GM21526 (cell line): Measurements from ENCODE around the gene GALNT9.

ENCODE experiments used
- ATAC-seq: cut with Tn5 transposase; IDR thresholded peaks from one replicate; pipeline ENCODE4 v1.9.1; 2021; ENCODE audit warnings: moderate library complexity; ENCODE audit not compliant: unreplicated experiment, low FRiP score

Gene GALNT9

GRCh38 chr12:132176920-132177551, 152.4 kb downstream of the GALNT9 start:
- ATAC-seq = no peak

- no peak for ATAC-seq
Observed at GRCh38 chr12:132176385-132176919, 152.9 kb downstream of the GALNT9 start.

GRCh38 chr12:132175496-132176384, 153.6 kb downstream of the GALNT9 start:
- no peak for ATAC-seq

GRCh38 chr12:132174839-132175490, 154.4 kb downstream of the GALNT9 start:
- ATAC-seq = no peak

GRCh38 chr12:132174015-132174838, 155.2 kb downstream of the GALNT9 start:
- ATAC-seq = no peak

- ATAC-seq = no peak
Observed at GRCh38 chr12:132173135-132174014, 156.0 kb downstream of the GALNT9 start.

GRCh38 chr12:132172619-132173018, 156.8 kb downstream of the GALNT9 start:
- no peak for ATAC-seq

GRCh38 chr12:132171968-132172521, 157.3 kb downstream of the GALNT9 start:
- ATAC-seq = no peak

GRCh38 chr12:132171293-132171967, 158.0 kb downstream of the GALNT9 start:
- no peak for ATAC-seq

GRCh38 chr12:132170637-132171292, 158.6 kb downstream of the GALNT9 start:
- no peak for ATAC-seq

- ATAC-seq = no peak
Observed at GRCh38 chr12:132170094-132170636, 159.2 kb downstream of the GALNT9 start.

GRCh38 chr12:132169376-132169775, 160.0 kb downstream of the GALNT9 start:
- no peak for ATAC-seq

GRCh38 chr12:132168311-132169031, 160.9 kb downstream of the GALNT9 start:
- no peak for ATAC-seq

- ATAC-seq = no peak
Observed at GRCh38 chr12:132167611-132168310, 161.6 kb downstream of the GALNT9 start.

GRCh38 chr12:132166801-132167591, 162.4 kb downstream of the GALNT9 start:
- ATAC-seq = no peak

GRCh38 chr12:132166093-132166492, 163.3 kb downstream of the GALNT9 start:
- ATAC-seq = no peak
